ENCODE data around the gene NBR1.

DNA sequence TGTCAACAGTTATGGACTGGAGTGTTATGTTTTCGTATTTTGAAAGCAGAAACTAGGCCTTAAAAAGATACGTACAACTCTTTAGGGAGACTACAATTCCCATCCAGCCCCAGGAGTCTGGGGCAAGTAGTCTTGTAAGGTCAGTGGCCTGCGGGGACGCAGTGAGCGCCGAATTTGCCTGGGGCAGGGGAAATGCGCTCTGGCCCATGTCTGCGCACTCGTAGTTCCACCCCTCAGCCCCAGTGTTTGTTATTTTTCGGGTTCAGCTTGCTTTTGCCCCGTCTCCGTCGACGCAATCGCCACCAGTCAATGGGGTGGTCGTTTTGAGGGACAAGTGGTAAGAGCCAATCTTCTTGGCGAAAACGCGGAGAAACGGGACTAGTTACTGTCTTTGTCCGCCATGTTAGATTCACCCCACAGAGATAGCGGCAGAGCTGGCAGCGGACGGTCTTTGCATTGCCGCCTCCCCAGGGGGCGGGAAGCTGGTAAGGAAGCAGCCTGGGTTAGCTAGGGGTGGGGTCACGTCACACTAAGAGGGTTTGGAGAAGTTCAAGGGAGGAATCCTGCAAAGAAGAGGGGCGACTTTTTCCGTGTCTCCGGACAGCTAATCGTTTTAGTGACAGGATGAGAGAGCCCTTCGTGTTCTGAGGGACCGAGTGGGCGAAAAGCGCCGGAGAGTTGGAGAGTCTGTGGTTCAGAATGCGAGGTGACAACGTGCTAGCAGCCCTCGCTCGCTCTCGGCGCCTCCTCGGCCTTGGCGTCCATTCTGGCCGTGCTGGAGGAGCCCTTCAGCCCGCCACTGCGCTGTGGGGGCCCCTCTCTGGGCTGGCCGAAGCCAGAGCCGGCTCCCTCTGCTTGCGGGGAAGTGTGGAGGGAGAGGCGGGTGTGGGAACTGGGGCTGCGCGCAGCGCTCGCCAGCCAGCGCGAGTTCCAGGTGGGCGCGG, 44.8 kb upstream of the NBR1 start:
- TF ChIP-seq, protein P1, sequence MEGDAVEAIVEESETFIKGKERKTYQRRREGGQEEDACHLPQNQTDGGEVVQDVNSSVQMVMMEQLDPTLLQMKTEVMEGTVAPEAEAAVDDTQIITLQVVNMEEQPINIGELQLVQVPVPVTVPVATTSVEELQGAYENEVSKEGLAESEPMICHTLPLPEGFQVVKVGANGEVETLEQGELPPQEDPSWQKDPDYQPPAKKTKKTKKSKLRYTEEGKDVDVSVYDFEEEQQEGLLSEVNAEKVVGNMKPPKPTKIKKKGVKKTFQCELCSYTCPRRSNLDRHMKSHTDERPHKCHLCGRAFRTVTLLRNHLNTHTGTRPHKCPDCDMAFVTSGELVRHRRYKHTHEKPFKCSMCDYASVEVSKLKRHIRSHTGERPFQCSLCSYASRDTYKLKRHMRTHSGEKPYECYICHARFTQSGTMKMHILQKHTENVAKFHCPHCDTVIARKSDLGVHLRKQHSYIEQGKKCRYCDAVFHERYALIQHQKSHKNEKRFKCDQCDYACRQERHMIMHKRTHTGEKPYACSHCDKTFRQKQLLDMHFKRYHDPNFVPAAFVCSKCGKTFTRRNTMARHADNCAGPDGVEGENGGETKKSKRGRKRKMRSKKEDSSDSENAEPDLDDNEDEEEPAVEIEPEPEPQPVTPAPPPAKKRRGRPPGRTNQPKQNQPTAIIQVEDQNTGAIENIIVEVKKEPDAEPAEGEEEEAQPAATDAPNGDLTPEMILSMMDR (IDR thresholded peaks at IDR 0.05; ENCODE audit: low read depth, low read length, poor library complexity, severe bottlenecking) = no peak
- TF ChIP-seq EZH2phosphoT487 (IDR thresholded peaks at IDR 0.05; ENCODE audit: borderline replicate concordance, low read length) = no peak
